ENCODE data around the gene EIF2AK3. TPM values are rescaled to one million over a fixed set of nuclear protein-coding genes. Genes with fewer than 3 reads are reported as not detected.

EIF2AK3 gene
- polyA plus RNA-seq, 2 of the 4 experiments (the other 2 are of a cell fraction), result 11.0 to 17.5 TPM

GRCh38 chr2:88560619-88561307 lies 66.5 kb downstream of the EIF2AK3 start:
- 92% methylated on average over 3 of the region's 3 CpGs for WGBS (ENCODE audit: missing lambda C conversion rate)
- no peak for DNase-seq (ENCODE audit: low read depth in 1 of 2, low spot score in 1 of 2)
- CTCF ChIA-PET, result interaction anchor here (0.6 to 1.0 kb wide), 5 partner anchors 9 to 429 kb away, joined by 3 to 7 read pairs (median 3); no protein-coding TSS in a partner anchor

DNA sequence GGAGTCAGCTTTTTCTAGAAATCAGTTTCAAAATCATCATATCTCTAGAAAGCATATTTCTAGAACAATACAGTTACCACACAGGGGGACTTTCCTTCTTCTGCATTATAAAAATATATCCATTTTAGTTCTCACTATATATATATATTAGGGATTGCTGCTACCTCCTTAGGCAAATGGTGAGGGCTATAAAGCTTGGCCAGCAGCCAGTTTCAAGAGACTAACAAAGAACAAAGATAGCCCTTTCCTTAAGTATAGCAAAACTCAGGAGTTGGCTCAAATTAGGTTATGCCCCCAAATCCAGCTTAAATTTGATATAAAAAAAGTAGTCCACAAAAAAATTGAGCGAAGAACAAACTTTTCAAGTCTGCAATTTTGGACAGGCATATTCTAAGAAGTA lies 70.0 kb downstream of the EIF2AK3 start:
- CTCF ChIA-PET, result interaction anchor here (0.7 kb wide), 1 partner anchor 33 kb away, joined by 3 read pairs; no protein-coding TSS in a partner anchor

More at GRCh38 chr2:88560619-88561307, 66.5 kb downstream of the EIF2AK3 start:
- Histone ChIP-seq H3K9me3 (no peaks in the 10 kb centered on the region), H3K4me3 (no peak overlapping the region), H3K4me2 (no peak overlapping the region), H3K27ac (no peak overlapping the region), H3K4me1 (no peaks in the 10 kb centered on the region)
- TF ChIP-seq FOSB (CRISPR knock-in tag; IDR thresholded peaks at IDR 0.05) (no peak), MAZ (IDR thresholded peaks at IDR 0.05; ENCODE audit: borderline replicate concordance, low read depth, low read length) (no peak), TP53 (CRISPR knock-in tag; IDR thresholded peaks at IDR 0.05) (no peak), RCOR1 (IDR thresholded peaks at IDR 0.05; ENCODE audit: low read depth, low read length) (no peak), HOXB5 (CRISPR knock-in tag; IDR thresholded peaks at IDR 0.05) (no peak), JUN (IDR thresholded peaks at IDR 0.05) (no peak), RAD21 (conservative IDR thresholded peaks at IDR 0.05 in 1 of 2, IDR thresholded peaks at IDR 0.05 in 1 of 2) (no peak), NPAS2 (CRISPR knock-in tag; IDR thresholded peaks at IDR 0.05; ENCODE audit: borderline replicate concordance) (no peak), ZNF302 (CRISPR knock-in tag; IDR thresholded peaks at IDR 0.05) (no peak), ELK1 (IDR thresholded peaks at IDR 0.05; ENCODE audit: low read depth, low read length) (no peak), EP300 (IDR thresholded peaks at IDR 0.05) (no peak), HEYL (CRISPR knock-in tag; IDR thresholded peaks at IDR 0.05) (no peak), ZFP36 (IDR thresholded peaks at IDR 0.05; ENCODE audit: borderline replicate concordance, partially characterized antibody) (no peak), CBX2 (IDR thresholded peaks at IDR 0.05; ENCODE audit: borderline replicate concordance, low read depth) (no peak)
- TF ChIP-seq, protein P1, sequence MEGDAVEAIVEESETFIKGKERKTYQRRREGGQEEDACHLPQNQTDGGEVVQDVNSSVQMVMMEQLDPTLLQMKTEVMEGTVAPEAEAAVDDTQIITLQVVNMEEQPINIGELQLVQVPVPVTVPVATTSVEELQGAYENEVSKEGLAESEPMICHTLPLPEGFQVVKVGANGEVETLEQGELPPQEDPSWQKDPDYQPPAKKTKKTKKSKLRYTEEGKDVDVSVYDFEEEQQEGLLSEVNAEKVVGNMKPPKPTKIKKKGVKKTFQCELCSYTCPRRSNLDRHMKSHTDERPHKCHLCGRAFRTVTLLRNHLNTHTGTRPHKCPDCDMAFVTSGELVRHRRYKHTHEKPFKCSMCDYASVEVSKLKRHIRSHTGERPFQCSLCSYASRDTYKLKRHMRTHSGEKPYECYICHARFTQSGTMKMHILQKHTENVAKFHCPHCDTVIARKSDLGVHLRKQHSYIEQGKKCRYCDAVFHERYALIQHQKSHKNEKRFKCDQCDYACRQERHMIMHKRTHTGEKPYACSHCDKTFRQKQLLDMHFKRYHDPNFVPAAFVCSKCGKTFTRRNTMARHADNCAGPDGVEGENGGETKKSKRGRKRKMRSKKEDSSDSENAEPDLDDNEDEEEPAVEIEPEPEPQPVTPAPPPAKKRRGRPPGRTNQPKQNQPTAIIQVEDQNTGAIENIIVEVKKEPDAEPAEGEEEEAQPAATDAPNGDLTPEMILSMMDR (IDR thresholded peaks at IDR 0.05), result no peak
- TF ChIP-seq, protein P2, sequence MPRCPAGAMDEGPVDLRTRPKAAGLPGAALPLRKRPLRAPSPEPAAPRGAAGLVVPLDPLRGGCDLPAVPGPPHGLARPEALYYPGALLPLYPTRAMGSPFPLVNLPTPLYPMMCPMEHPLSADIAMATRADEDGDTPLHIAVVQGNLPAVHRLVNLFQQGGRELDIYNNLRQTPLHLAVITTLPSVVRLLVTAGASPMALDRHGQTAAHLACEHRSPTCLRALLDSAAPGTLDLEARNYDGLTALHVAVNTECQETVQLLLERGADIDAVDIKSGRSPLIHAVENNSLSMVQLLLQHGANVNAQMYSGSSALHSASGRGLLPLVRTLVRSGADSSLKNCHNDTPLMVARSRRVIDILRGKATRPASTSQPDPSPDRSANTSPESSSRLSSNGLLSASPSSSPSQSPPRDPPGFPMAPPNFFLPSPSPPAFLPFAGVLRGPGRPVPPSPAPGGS (IDR thresholded peaks at IDR 0.05), result no peak
- POLR2A ChIA-PET, result no interaction called here
- FAIRE-seq (no peak), ATAC-seq (no peak)

More for the DNA sequence above, 70.0 kb downstream of the EIF2AK3 start:
- TF ChIP-seq, protein P3, sequence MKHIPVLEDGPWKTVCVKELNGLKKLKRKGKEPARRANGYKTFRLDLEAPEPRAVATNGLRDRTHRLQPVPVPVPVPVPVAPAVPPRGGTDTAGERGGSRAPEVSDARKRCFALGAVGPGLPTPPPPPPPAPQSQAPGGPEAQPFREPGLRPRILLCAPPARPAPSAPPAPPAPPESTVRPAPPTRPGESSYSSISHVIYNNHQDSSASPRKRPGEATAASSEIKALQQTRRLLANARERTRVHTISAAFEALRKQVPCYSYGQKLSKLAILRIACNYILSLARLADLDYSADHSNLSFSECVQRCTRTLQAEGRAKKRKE (CRISPR knock-in tag; IDR thresholded peaks at IDR 0.05; ENCODE audit: low read depth), result no peak
- TF ChIP-seq, protein P4, sequence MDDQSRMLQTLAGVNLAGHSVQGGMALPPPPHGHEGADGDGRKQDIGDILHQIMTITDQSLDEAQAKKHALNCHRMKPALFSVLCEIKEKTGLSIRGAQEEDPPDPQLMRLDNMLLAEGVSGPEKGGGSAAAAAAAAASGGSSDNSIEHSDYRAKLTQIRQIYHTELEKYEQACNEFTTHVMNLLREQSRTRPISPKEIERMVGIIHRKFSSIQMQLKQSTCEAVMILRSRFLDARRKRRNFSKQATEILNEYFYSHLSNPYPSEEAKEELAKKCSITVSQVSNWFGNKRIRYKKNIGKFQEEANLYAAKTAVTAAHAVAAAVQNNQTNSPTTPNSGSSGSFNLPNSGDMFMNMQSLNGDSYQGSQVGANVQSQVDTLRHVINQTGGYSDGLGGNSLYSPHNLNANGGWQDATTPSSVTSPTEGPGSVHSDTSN (IDR thresholded peaks at IDR 0.05), result no peak
- no peak for TF ChIP-seq HOXA7 (CRISPR knock-in tag; IDR thresholded peaks at IDR 0.05)
- no peak for TF ChIP-seq BHLHE40 (IDR thresholded peaks at IDR 0.05; ENCODE audit: low read depth, low read length)
- TF ChIP-seq FOXS1 (CRISPR knock-in tag; IDR thresholded peaks at IDR 0.05), result no peak
- TF ChIP-seq SMC3 (IDR thresholded peaks at IDR 0.05), result no peak
- no peak for TF ChIP-seq MAZ (IDR thresholded peaks at IDR 0.05; ENCODE audit: borderline replicate concordance, low read depth, low read length)
- TF ChIP-seq TP53 (CRISPR knock-in tag; IDR thresholded peaks at IDR 0.05), result no peak
- TF ChIP-seq CHD2 (IDR thresholded peaks at IDR 0.05; ENCODE audit: low read length, partially characterized antibody), result no peak
- TF ChIP-seq CEBPB (IDR thresholded peaks at IDR 0.05), result no peak
- Histone ChIP-seq H3K4me1 (no peaks in the 10 kb centered on the region), H3K4me3 (no peak overlapping the region), H3K9me3 (no peaks in the 10 kb centered on the region), H3K4me2 (no peak overlapping the region), H3K27ac (no peak overlapping the region)
- ATAC-seq (no peak), DNase-seq (ENCODE audit: low read depth in 1 of 2, low spot score in 1 of 2) (no peak), FAIRE-seq (no peak)
- 98% methylated on average over 1 of the region's 1 CpG for WGBS (ENCODE audit: missing lambda C conversion rate)
- POLR2A ChIA-PET, result no interaction called here

All from A549 (cell line).